HepG2 (cell line): ENCODE results near the gene HSF4. TPM values are rescaled to one million over a fixed set of nuclear protein-coding genes. Genes with fewer than 3 reads are reported as not detected.

Source experiments
- ARNTL ChIP-seq: sonication (generic); formaldehyde crosslinking; IDR thresholded peaks from 2 replicates; pipeline ENCODE4 v1.4.0; 2020; ENCODE audit warnings: mild to moderate bottlenecking, missing genetic modification reagents
- CC2D1A ChIP-seq: sonication (generic); formaldehyde crosslinking; IDR thresholded peaks from 2 replicates; pipeline ENCODE4 v1.8.1; 2023; ENCODE audit warnings: mild to moderate bottlenecking, missing genetic modification reagents
- CREBL2 ChIP-seq: sonication (generic); formaldehyde crosslinking; IDR thresholded peaks from 2 replicates; pipeline ENCODE4 v1.8.1; 2023; ENCODE audit warnings: missing genetic modification reagents, mild to moderate bottlenecking, borderline replicate concordance
- ELF1 ChIP-seq: sonication (generic); formaldehyde crosslinking; IDR thresholded peaks from 2 replicates; pipeline ENCODE4 v1.4.0; 2020; ENCODE audit warnings: missing genetic modification reagents
- HBP1 ChIP-seq: IDR thresholded peaks from 2 replicates; pipeline ENCODE4 v1.6.1; 2016; ENCODE audit warnings: low read depth, control low read depth
- HMGXB4 ChIP-seq, 2 experiments: sonication (generic) in 1 of 2; formaldehyde crosslinking in 1 of 2; IDR thresholded peaks; 2 replicates each; pipeline versions ENCODE4 v1.4.0 to v1.6.1; 2018 to 2020; ENCODE audit warnings: missing genetic modification reagents in 2 of 2, borderline replicate concordance in 1 of 2, low read depth in 1 of 2, mild to moderate bottlenecking in 1 of 2, missing biosample characterization in 1 of 2
- HNRNPLL ChIP-seq: fragments of 200-400 bp; formaldehyde crosslinking; IDR thresholded peaks from 2 replicates; pipeline ENCODE4 v1.6.1; 2017; ENCODE audit warnings: mild to moderate bottlenecking, low read depth, low read length; ENCODE audit not compliant: poor library complexity, severe bottlenecking
- IKZF5 ChIP-seq: IDR thresholded peaks from 2 replicates; pipeline ENCODE4 v1.6.1; 2018; ENCODE audit warnings: missing genetic modification reagents, mild to moderate bottlenecking, missing compliant biosample characterization
- MAFG ChIP-seq: sonication (generic); formaldehyde crosslinking; IDR thresholded peaks from 2 replicates; pipeline ENCODE4 v1.5.1; 2020; ENCODE audit warnings: mild to moderate bottlenecking, missing genetic modification reagents
- ONECUT2 ChIP-seq: sonication (generic); formaldehyde crosslinking; IDR thresholded peaks from 2 replicates; pipeline ENCODE4 v1.4.0; 2020; ENCODE audit warnings: missing genetic modification reagents
- RBM39 ChIP-seq: fragments of 200-400 bp; formaldehyde crosslinking; IDR thresholded peaks from one replicate; pipeline ENCODE4 v1.6.1; 2018; ENCODE audit warnings: antibody characterized with exemption, mild to moderate bottlenecking, low read depth, low read length; ENCODE audit not compliant: poor library complexity, severe bottlenecking
- ZBTB10 ChIP-seq: sonication (generic); formaldehyde crosslinking; IDR thresholded peaks from 2 replicates; pipeline ENCODE4 v1.4.0; 2020; ENCODE audit warnings: missing genetic modification reagents, borderline replicate concordance
- ZEB1 ChIP-seq: IDR thresholded peaks from 2 replicates; pipeline ENCODE4 v1.6.1; 2012; ENCODE audit warnings: mild to moderate bottlenecking, low read depth, inconsistent platforms; ENCODE audit not compliant: insufficient replicate concordance
- ZFP37 ChIP-seq: sonication (generic); formaldehyde crosslinking; IDR thresholded peaks from 2 replicates; pipeline ENCODE4 v1.4.0; 2020; ENCODE audit warnings: missing genetic modification reagents, borderline replicate concordance
- ZNF20 ChIP-seq: sonication (generic); formaldehyde crosslinking; IDR thresholded peaks from 2 replicates; pipeline ENCODE4 v1.4.0; 2020; ENCODE audit warnings: mild to moderate bottlenecking, moderate library complexity, missing genetic modification reagents
- ZNF331 ChIP-seq: sonication (generic); formaldehyde crosslinking; IDR thresholded peaks from 2 replicates; pipeline ENCODE4 v1.4.0; 2020; ENCODE audit warnings: missing genetic modification reagents
- ZNF552 ChIP-seq: sonication (generic); formaldehyde crosslinking; IDR thresholded peaks from 2 replicates; pipeline ENCODE4 v1.9.0; 2022; ENCODE audit warnings: missing genetic modification reagents, mild to moderate bottlenecking, borderline replicate concordance
- ZNF580 ChIP-seq: IDR thresholded peaks from 2 replicates; pipeline ENCODE4 v1.6.1; 2016; ENCODE audit warnings: low read depth, borderline replicate concordance
- ZNF737 ChIP-seq: sonication (generic); formaldehyde crosslinking; IDR thresholded peaks from 2 replicates; pipeline ENCODE4 v1.5.0; 2020; ENCODE audit warnings: missing genetic modification reagents, mild to moderate bottlenecking, borderline replicate concordance
- ZSCAN20 ChIP-seq: sonication (generic); formaldehyde crosslinking; IDR thresholded peaks from 2 replicates; pipeline ENCODE4 v1.4.0; 2020; ENCODE audit warnings: missing genetic modification reagents, mild to moderate bottlenecking, borderline replicate concordance
- polyA plus RNA-seq, 8 experiments: library from polyadenylated mRNA; depleted of rRNA in 3 of 8; stranded (reverse) in 7 of 8; unstranded in 1 of 8; fragments of >200 nt; fragmentation: Illumina TruSeq in 4 of 8; extraction: Trizol in 4 of 8; gene quantifications; 2 replicates each; pipeline versions ENCODE4 v1.2.1 to v1.2.3, GENCODE V29; 2011 to 2016; ENCODE audit warnings: low read depth in 4 of 8, missing spikeins in 1 of 8, mixed read lengths in 1 of 8; ENCODE audit not compliant: insufficient read depth in 1 of 8
- total RNA-seq, 5 experiments: library from RNA; depleted of rRNA; stranded (reverse); fragments of >200 nt; fragmentation: Illumina TruSeq; extraction: Trizol; gene quantifications; 2 replicates each; pipeline ENCODE4 v1.2.3, GENCODE V29; 2016; ENCODE audit warnings: low read depth in 1 of 5

HSF4 gene
- total and polyA plus RNA-seq, 2 of the 13 experiments (the other 11 are each of a cell fraction or from before 2014, with no cell fraction given) = 3.5 to 16.9 TPM

GRCh38 chr16:67173808-67174705 lies 9.5 kb downstream of the HSF4 start (continued):
- TF ChIP-seq ZBTB10 (CRISPR knock-in tag) (no peak), CREBL2 (CRISPR knock-in tag) (0 out of 2 replicates have a peak, but pooled peaks have one; percentile 85), HBP1 (CRISPR knock-in tag) (peak; percentile 90; the same call in 1 of the 2 replicates), RBM39 (peak; percentile 78), ZEB1 (no peak), ZSCAN20 (CRISPR knock-in tag) (no peak), ZNF20 (CRISPR knock-in tag) (no peak), HMGXB4 (CRISPR knock-in tag; IDR thresholded peaks at IDR 0.05; ENCODE audit: borderline replicate concordance in 1 of 2, low read depth in 1 of 2) (peak; percentile 94 to 96), ZNF331 (CRISPR knock-in tag) (peak; percentile 94), ZNF552 (CRISPR knock-in tag) (peak; percentile 55; the same call in 1 of the 2 replicates), ONECUT2 (CRISPR knock-in tag) (peak; percentile 91), ZFP37 (CRISPR knock-in tag) (peak; percentile 80; the same call in 1 of the 2 replicates), HNRNPLL (peak; percentile 96), CC2D1A (CRISPR knock-in tag) (peak; percentile 39; the same call in 1 of the 2 replicates), ZNF580 (peak; percentile 86; the same call in 1 of the 2 replicates), ELF1 (CRISPR knock-in tag) (peak; percentile 70), IKZF5 (CRISPR knock-in tag) (peak; percentile 86), ZNF737 (CRISPR knock-in tag) (peak; percentile 88; the same call in 1 of the 2 replicates), ARNTL (CRISPR knock-in tag) (peak; percentile 88), MAFG (no peak)
